AML-193 (cell line): Measurements from ENCODE around the gene TMEM43.

Experiments
- DNase-seq, 2 experiments: peaks; one replicate each; lab custom pipeline; 2025; lab: John Stamatoyannopoulos, UW

The TMEM43 gene

DNA sequence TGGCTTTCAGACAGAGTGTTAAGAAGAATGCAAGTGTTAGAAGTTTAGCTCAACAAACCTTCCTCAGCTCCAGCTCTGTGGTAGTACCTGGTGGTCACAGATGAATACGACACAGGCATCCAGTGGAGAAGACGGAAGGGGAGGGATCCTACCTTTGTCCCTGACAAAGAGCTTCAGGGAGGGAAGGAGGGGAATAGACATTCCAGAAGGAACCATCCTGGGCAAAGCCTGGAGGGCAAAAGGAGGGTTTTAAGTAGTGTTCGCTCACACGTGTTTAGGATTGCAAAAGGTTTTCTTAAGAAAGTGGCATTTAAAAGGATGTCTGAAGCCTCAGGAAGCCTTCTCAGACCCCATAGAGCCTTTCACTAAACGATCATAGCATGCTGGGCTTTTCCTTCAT, 3.0 kb upstream of the TMEM43 start:
- DNase-seq, result no peak

DNA sequence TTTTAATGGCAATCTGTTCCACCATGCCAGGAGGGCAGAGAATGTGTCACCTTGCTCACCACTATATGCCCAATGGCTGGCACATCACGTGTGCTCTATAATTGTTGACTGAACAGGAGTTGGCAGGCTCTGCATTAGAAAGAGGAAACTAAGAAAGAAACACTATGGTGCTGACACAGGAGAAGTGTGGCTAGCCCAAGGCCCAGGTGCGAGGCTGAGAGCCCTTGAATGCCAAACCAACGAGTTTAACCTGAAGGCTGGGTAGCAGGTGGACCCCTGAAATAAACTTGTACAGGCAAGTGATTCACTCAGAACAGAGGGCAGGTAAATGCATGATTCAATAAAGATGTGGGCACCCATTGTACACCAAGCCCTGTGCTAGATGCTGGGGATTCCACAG, 2.6 kb upstream of the TMEM43 start:
- no peak for DNase-seq

GRCh38 chr3:14123308-14124222, 1.3 kb upstream of the TMEM43 start:
- no peak for DNase-seq

DNA sequence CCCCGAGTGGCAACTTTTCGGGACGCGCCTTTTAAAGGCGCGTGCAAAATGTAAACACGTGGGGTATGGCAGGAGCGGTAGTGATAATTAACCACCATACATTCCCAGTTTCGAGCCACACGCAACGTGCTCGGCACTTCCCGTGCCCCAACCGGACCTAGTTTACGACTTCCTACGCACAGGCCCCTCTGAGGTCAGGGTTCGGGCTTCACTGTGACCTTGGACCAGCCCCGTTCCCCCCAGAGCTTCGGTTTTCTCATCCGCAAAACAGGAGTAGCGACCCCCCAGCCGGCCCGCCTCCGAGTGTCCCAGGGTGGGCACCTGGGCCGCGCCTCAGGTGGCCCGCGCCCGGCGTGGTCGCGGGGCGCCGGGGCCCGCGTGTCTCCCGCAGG, 633 bp upstream of the TMEM43 start:
- DNase-seq, result peak; percentile 75 to 86

- DNase-seq, result peak; percentile 63 to 75
Observed at GRCh38 chr3:14125193-14126016, 553 bp downstream of the TMEM43 start.

GRCh38 chr3:14126017-14126886, 1.4 kb downstream of the TMEM43 start:
- no peak for DNase-seq

GRCh38 chr3:14126887-14127505, 2.1 kb downstream of the TMEM43 start:
- DNase-seq, result no peak

- no peak for DNase-seq
Observed at GRCh38 chr3:14127516-14128161, 2.8 kb downstream of the TMEM43 start.

- no peak for DNase-seq
Observed at GRCh38 chr3:14128724-14129123, 3.9 kb downstream of the TMEM43 start.

DNA sequence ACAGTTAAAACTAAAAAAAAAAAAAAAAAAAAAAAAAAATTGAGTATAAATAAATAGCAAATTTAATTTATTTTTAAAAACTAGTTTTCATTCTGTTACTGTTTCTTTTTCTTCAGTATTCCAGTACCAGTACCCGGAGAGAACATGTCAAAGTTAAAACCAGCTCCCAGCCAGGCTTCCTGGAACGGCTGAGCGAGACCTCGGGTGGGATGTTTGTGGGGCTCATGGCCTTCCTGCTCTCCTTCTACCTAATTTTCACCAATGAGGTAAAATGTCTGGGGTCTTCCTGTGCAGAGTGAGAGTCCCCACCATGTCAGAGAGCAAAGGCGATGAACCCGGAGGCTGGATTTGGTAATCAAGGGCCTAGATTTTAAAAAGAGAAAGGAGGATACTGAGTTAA, 4.4 kb downstream of the TMEM43 start:
- DNase-seq, result no peak

DNA sequence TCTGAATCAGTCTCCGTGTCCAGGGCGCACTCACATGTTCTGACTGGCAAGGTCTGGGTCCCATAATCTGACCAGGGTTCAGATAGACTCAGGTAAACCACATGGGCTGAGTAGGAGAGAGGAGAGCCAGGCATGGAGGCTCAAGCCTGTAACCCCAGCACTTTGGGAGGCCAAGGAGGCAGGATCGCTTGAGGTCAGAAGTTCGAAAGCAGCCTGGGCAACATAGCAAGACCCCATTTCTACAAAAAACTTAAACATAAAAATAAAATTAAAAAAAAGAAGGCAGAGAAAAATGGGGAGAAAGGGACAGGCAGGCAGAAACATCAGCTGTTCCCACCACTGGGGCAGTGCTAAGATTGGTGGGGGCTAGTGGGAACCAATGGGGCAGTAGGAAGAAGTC, 5.4 kb downstream of the TMEM43 start:
- no peak for DNase-seq

DNA sequence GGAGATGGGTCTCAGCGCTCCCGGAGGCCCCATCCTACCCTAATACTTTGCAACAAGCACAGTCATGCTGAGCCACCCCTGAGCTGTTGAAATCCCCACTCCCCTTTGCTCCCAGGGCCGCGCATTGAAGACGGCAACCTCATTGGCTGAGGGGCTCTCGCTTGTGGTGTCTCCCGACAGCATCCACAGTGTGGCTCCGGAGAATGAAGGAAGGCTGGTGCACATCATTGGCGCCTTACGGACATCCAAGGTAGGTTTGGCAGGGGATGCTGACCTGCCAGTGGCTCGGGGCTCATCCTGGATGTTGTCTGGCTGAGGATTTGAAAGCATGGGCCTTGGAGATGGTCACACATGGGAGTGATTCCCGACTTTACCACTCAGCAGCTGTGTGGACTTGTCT, 5.9 kb downstream of the TMEM43 start:
- no peak for DNase-seq

DNA sequence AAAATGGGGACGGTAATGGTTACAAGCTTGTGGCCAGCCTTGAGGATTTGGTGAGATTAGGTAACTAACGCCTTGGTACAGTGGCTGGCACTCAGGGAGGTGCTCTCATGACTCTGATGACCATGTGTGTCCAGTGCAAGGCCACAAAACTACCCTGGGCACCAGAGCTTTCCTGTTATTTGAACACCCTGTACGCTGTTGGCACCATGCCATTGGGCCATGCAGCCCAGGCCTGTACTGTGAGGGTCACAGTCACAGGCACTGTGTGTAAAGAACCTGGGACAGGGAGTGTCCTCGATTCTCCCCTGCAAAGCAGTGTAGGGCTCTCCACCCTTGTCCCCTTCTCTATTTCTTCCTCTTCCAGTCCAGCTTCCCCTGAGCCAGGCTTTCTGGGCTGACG, 6.3 kb downstream of the TMEM43 start:
- no peak for DNase-seq

DNA sequence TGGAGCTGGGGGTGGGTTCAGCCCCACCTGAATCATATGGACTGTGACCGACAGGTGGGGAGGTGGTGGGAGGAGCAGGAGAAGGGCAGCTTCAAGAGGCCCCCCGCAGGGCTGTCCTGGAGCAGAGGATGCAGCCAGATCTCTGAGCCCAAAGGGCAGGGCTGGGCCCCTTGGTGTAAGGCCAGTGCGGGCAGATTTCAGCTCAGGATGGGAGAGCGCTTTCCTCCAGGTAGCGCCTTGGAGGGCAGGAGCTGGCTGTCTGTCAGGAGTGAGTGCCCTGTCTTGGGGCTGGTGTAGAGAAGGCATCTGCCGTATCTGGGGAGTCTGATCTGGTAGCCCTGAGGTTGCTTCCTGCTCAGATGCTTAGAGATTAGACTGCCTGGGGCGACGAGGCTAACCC, 7.3 kb downstream of the TMEM43 start:
- no peak for DNase-seq

DNA sequence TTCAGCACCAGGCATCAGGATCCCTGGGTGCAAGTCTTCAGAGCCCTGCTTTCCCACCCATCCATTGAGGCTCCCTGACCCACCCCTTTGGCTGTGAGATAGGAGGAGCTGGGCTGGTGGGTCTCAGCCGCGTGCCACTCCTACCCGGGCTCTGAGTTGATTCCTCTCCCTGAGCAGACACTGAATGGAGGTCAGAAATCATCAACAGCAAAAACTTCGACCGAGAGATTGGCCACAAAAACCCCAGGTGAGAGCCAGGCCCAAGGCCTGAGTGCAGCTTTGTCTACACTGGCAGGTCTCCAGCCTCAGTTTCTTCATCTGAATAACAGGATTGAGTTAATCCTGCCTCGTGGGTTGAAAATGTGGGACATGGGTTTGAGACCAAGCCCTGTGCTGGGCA, 7.8 kb downstream of the TMEM43 start:
- no peak for DNase-seq

- no peak for DNase-seq
Observed at GRCh38 chr3:14133188-14133800, 8.4 kb downstream of the TMEM43 start.

DNA sequence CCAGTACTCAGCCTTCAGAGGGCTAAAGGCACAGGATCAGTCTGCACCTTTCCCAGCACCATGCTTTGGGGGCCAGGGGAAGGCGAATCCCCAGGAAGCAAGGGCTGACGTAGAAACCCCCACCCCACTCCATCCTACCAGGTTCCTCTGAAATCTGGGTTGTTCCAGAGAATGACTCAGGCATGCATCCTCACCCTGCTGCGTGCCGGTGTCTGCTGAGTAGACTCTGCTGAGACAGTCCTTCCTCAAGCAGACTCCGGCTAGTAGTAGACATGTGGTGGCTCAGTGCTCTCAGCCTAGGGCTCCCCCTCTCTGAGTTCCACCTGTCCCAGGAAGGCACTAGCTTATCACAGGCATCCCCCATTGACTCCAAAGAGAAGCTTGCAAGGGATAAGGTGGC, 9.0 kb downstream of the TMEM43 start:
- DNase-seq, result no peak

DNA sequence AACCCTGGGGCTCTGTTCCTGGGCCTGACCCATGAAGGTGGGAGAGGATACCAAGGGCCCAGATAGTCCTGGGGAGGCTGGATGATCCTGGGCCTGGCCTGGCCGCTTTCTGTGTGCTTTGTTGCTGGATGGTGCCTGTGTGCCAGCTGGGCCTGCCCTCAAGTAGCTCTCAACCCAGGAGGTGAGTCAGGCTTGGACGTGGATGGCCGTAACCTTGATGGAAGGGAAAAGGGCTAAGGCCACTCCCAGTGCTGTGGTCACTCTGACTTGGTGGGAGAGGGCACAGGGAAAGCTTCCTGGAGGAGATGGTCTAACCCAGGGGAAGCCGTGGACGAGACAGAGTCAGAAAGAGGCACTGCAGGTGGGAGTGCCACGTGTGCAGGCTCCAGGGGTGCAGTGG, 9.4 kb downstream of the TMEM43 start:
- no peak for DNase-seq

- no peak for DNase-seq
Observed at GRCh38 chr3:14135581-14135980, 10.7 kb downstream of the TMEM43 start.

GRCh38 chr3:14137004-14137403, 12.2 kb downstream of the TMEM43 start:
- DNase-seq, result no peak

DNA sequence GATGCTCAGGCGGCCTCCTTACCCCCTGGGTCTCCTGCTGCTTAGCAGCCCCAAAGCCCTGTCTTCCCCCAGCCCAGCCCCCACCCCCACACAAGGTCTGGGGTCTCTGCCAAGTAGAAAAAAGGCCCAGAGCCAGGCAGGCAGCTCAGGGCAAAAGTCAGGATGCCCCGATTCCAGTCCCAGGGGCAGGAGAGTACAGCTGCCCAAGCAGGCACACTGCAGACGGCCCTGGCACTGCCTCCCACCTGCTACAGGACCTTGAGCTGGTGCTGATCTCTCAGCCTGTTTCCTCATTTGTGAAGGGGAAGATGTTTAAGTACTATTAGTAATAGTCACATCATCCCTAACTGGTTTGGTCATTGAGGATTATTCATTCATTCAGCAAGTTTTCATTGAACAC, 12.6 kb downstream of the TMEM43 start:
- DNase-seq, result no peak
